HEK293T (cell line): ENCODE data around the gene ZNF540.

Experiments used
- CTCF ChIA-PET: fragments of 350-600 bp; formaldehyde crosslinking; extraction: SDS; loops from one replicate; lab custom pipeline; 2021; ENCODE audit warnings: antibody characterized with exemption, inconsistent platforms; lab: Yijun Ruan, JAX
- POLR2A ChIA-PET: fragments of 350-600 bp; formaldehyde crosslinking; extraction: SDS; loops from one replicate; lab custom pipeline; 2020; ENCODE audit warnings: antibody characterized with exemption, inconsistent platforms; lab: Yijun Ruan, JAX
- DNase-seq: peaks from one replicate; pipeline ENCODE4 v3.0.0; 2012; ENCODE audit warnings: mixed read lengths; ENCODE audit errors: extremely low spot score
- ARNT ChIP-seq: fragments of 450-650 bp; IDR thresholded peaks from 2 replicates; pipeline ENCODE4 v1.6.1; 2017; ENCODE audit warnings: mild to moderate bottlenecking
- BHLHE40 ChIP-seq: fragments of 450-650 bp; IDR thresholded peaks from 2 replicates; pipeline ENCODE4 v1.6.1; 2016; ENCODE audit warnings: mild to moderate bottlenecking, moderate library complexity, borderline replicate concordance
- CTBP1 ChIP-seq: fragments of 450-650 bp; IDR thresholded peaks from 2 replicates; pipeline ENCODE4 v1.6.1; 2016; ENCODE audit warnings: borderline replicate concordance
- ELF4 ChIP-seq: fragments of 450-650 bp; IDR thresholded peaks from 2 replicates; pipeline ENCODE4 v1.6.1; 2017; ENCODE audit warnings: antibody characterized with exemption
- FOXA1 ChIP-seq: fragments of 450-650 bp; IDR thresholded peaks from 2 replicates; pipeline ENCODE4 v1.6.1; 2016; ENCODE audit warnings: mild to moderate bottlenecking
- FOXK2 ChIP-seq: fragments of 450-650 bp; IDR thresholded peaks from 2 replicates; pipeline ENCODE4 v1.6.1; 2016; ENCODE audit warnings: mild to moderate bottlenecking
- FOXM1 ChIP-seq: fragments of 450-650 bp; IDR thresholded peaks from 2 replicates; pipeline ENCODE4 v1.6.1; 2017; ENCODE audit warnings: mild to moderate bottlenecking, borderline replicate concordance
- HDGF ChIP-seq: fragments of 450-650 bp; IDR thresholded peaks from 2 replicates; pipeline ENCODE4 v1.6.1; 2017; ENCODE audit warnings: antibody characterized with exemption, borderline replicate concordance
- L3MBTL2 ChIP-seq: fragments of 450-650 bp; conservative IDR thresholded peaks from 2 replicates; pipeline ENCODE4 v1.6.1; 2016; ENCODE audit warnings: mild to moderate bottlenecking
- LEF1 ChIP-seq: fragments of 450-650 bp; IDR thresholded peaks from 2 replicates; pipeline ENCODE4 v1.6.1; 2017; ENCODE audit warnings: mild to moderate bottlenecking, borderline replicate concordance
- NFRKB ChIP-seq: fragments of 450-650 bp; IDR thresholded peaks from 2 replicates; pipeline ENCODE4 v1.6.1; 2016; ENCODE audit warnings: mild to moderate bottlenecking, moderate library complexity
- PKNOX1 ChIP-seq: fragments of 450-650 bp; IDR thresholded peaks from 2 replicates; pipeline ENCODE4 v1.6.1; 2016
- SP1 ChIP-seq: fragments of 450-650 bp; IDR thresholded peaks from 2 replicates; pipeline ENCODE4 v1.6.1; 2017
- SUZ12 ChIP-seq: fragments of 450-650 bp; IDR thresholded peaks from 2 replicates; pipeline ENCODE4 v1.6.1; 2016; ENCODE audit warnings: mild to moderate bottlenecking
- TARDBP ChIP-seq: fragments of 450-650 bp; IDR thresholded peaks from 2 replicates; pipeline ENCODE4 v1.6.1; 2016
- ZNF384 ChIP-seq: fragments of 450-650 bp; IDR thresholded peaks from 2 replicates; pipeline ENCODE4 v1.6.1; 2016

ZNF540 gene

GRCh38 chr19:37594304-37594981, at the start of gene ZNF540, which contains the start of gene ZNF571:
Gene ZNF540 (plus strand): TSS chr19:37594876. CDS start chr19:37598448, 3,572 bp downstream.
Gene ZNF571 (minus strand): TSS chr19:37594792. CDS start chr19:37586676, 8,116 bp downstream.
- POLR2A ChIA-PET: interaction anchor here (0.6 to 2.5 kb wide), 18 partner anchors 9 to 517 kb away, joined by 3 to 15 read pairs (median 4); partner anchors contain the start of genes SIPA1L3, WDR87, ZFP30 and ZNF420
- peak; percentile 81 for DNase-seq
- TF ChIP-seq ARNT (no peak), L3MBTL2 (peak; percentile 65), ELF4 (no peak), HDGF (no peak)
- CTCF ChIA-PET: interaction anchor here (0.6 kb wide), 1 partner anchor 120 kb away, joined by 3 read pairs; no protein-coding TSS in a partner anchor

- CTCF ChIA-PET: no interaction called here
- DNase-seq: no peak
- POLR2A ChIA-PET: no interaction called here
- no peak for TF ChIP-seq SUZ12
- TF ChIP-seq FOXM1: no peak
- no peak for TF ChIP-seq ZNF384
- no peak for TF ChIP-seq CTBP1
- TF ChIP-seq PKNOX1: no peak
- no peak for TF ChIP-seq L3MBTL2
- TF ChIP-seq ELF4: no peak
Observed at GRCh38 chr19:37551129-37551993, 43.3 kb upstream of the ZNF540 start.

GRCh38 chr19:37563518-37563917, 31.2 kb upstream of the ZNF540 start:
- DNase-seq: no peak
- CTCF ChIA-PET: no interaction called here
- TF ChIP-seq FOXA1 (no peak), FOXM1 (no peak), L3MBTL2 (no peak), CTBP1 (no peak), LEF1 (no peak), HDGF (no peak), ELF4 (no peak), SUZ12 (no peak), NFRKB (no peak), TARDBP (no peak), BHLHE40 (no peak), SP1 (no peak), FOXK2 (no peak), ARNT (no peak), ZNF384 (no peak)
- POLR2A ChIA-PET: no interaction called here

- TF ChIP-seq PKNOX1: no peak
- no peak for TF ChIP-seq LEF1
- TF ChIP-seq ZNF384: no peak
- no peak for TF ChIP-seq FOXM1
- TF ChIP-seq ELF4: no peak
- no peak for TF ChIP-seq NFRKB
- TF ChIP-seq L3MBTL2: no peak
- no peak for TF ChIP-seq CTBP1
- TF ChIP-seq SP1: no peak
- no peak for TF ChIP-seq HDGF
- no peak for TF ChIP-seq FOXA1
- TF ChIP-seq ARNT: no peak
- TF ChIP-seq TARDBP: no peak
- TF ChIP-seq SUZ12: no peak
- no peak for TF ChIP-seq FOXK2
- ChIA-PET POLR2A (no interaction called here), CTCF (no interaction called here)
- DNase-seq: no peak
Observed at GRCh38 chr19:37564624-37565369, 29.9 kb upstream of the ZNF540 start.

- no peak for TF ChIP-seq FOXM1
- no peak for TF ChIP-seq FOXK2
- TF ChIP-seq LEF1: no peak
- no peak for TF ChIP-seq HDGF
- no peak for TF ChIP-seq ZNF384
- TF ChIP-seq ELF4: no peak
- TF ChIP-seq PKNOX1: no peak
- no peak for TF ChIP-seq SP1
- TF ChIP-seq CTBP1: no peak
- TF ChIP-seq NFRKB: no peak
- no peak for TF ChIP-seq TARDBP
- no peak for TF ChIP-seq L3MBTL2
- TF ChIP-seq FOXA1: no peak
- TF ChIP-seq BHLHE40: no peak
- TF ChIP-seq ARNT: no peak
- POLR2A ChIA-PET: no interaction called here
- no peak for DNase-seq
- CTCF ChIA-PET: no interaction called here
Observed at GRCh38 chr19:37565370-37565669, 29.4 kb upstream of the ZNF540 start.
